Mesendoderm (in vitro differentiated cells): Measurements from ENCODE around the gene PITPNC1.
A peak's percentile ranks its signal among the peaks of the same experiment; 100 is the strongest.

ENCODE experiments used
- DNase-seq: peaks from one replicate; pipeline ENCODE4 v3.0.0; 2013
- H2AK5ac ChIP-seq: 2 replicates; pipeline ENCODE4 v1.6.1; 2013; ENCODE audit warnings: low read length, inconsistent platforms
- H2BK120ac ChIP-seq: 2 replicates; pipeline ENCODE4 v1.6.1; 2013; ENCODE audit warnings: low read depth, mild to moderate bottlenecking, low read length, moderate library complexity, mixed read lengths
- H2BK15ac ChIP-seq: replicated peaks from 2 replicates; pipeline ENCODE4 v1.6.1; 2013; ENCODE audit warnings: low read depth, mild to moderate bottlenecking, moderate library complexity
- H2BK5ac ChIP-seq: 2 replicates; pipeline ENCODE4 v1.6.1; 2013; ENCODE audit warnings: low read length, inconsistent platforms
- H3K18ac ChIP-seq: 2 replicates; pipeline ENCODE4 v1.6.1; 2013; ENCODE audit warnings: mild to moderate bottlenecking, low read length, mixed read lengths
- H3K23ac ChIP-seq: one replicate; pipeline ENCODE4 v1.6.1; 2013; ENCODE audit warnings: low read length
- H3K27ac ChIP-seq: 2 replicates; pipeline ENCODE4 v1.5.1; 2013; ENCODE audit warnings: low read depth, mild to moderate bottlenecking, inconsistent platforms, low read length, moderate library complexity
- H3K27me3 ChIP-seq: 2 replicates; pipeline ENCODE4 v1.6.1; 2013; ENCODE audit warnings: low read length, control low read depth, mild to moderate bottlenecking, inconsistent platforms; ENCODE audit not compliant: insufficient read depth, poor library complexity
- H3K36me3 ChIP-seq: 2 replicates; pipeline ENCODE4 v1.6.1; 2013; ENCODE audit warnings: low read length, inconsistent platforms; ENCODE audit not compliant: control insufficient read depth, insufficient read depth
- H3K4ac ChIP-seq: one replicate; pipeline ENCODE4 v1.6.1; 2013; ENCODE audit warnings: low read depth, mild to moderate bottlenecking, low read length, moderate library complexity
- H3K4me1 ChIP-seq: 2 replicates; pipeline ENCODE4 v1.6.1; 2013; ENCODE audit warnings: low read depth, low read length, inconsistent platforms; ENCODE audit not compliant: control insufficient read depth
- H3K4me2 ChIP-seq: 2 replicates; pipeline ENCODE4 v1.6.1; 2013; ENCODE audit warnings: low read length
- H3K4me3 ChIP-seq: 2 replicates; pipeline ENCODE4 v1.5.1; 2013; ENCODE audit warnings: mild to moderate bottlenecking, low read length
- H3K56ac ChIP-seq: one replicate; pipeline ENCODE4 v1.6.1; 2013; ENCODE audit warnings: low read length
- H3K79me1 ChIP-seq: 2 replicates; pipeline ENCODE4 v1.6.1; 2013; ENCODE audit warnings: low read length, inconsistent platforms
- H3K79me2 ChIP-seq: 2 replicates; pipeline ENCODE4 v1.6.1; 2013; ENCODE audit warnings: mild to moderate bottlenecking, low read length; ENCODE audit not compliant: control insufficient read depth, insufficient read depth
- H3K9ac ChIP-seq: 2 replicates; pipeline ENCODE4 v1.6.1; 2013; ENCODE audit warnings: low read length, inconsistent platforms
- H4K5ac ChIP-seq: one replicate; pipeline ENCODE4 v1.6.1; 2013; ENCODE audit warnings: low read length
- H4K8ac ChIP-seq: one replicate; pipeline ENCODE4 v1.6.1; 2013; ENCODE audit warnings: low read depth, mild to moderate bottlenecking, control low read depth, low read length, moderate library complexity
- WGBS: extraction: QIAGEN DNeasy Blood & Tissue Kit; methylation state at CpG from one replicate; pipeline ENCODE4 v1.1.7; 2013; ENCODE audit warnings: low lambda C conversion rate, missing lambda C conversion rate; ENCODE audit not compliant: insufficient coverage; ENCODE audit errors: extremely low coverage; 5-methylcytosine and 5-hydroxymethylcytosine counted together

PITPNC1 gene

DNA sequence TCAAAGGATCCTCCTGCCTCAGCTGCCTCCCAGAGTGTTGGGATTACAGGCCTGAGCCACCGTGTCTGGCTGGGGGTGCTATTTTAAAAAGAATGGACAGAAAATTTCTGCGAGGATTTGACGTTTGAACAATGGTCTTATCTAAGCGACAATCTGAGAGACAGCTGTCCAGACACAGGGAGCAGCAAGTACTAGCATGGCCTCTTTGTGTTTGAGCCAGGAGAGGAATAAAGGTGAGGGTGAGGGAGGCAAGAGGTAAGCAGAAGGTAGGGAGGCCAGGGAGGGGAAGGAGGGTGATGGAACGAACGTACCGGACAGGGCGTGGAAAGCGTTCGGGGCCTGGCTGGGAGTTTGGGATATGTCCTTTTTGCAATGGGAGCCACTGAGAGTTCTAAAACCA lies 59.2 kb downstream of the PITPNC1 start:
- no peak overlapping the region for H3K9ac ChIP-seq
- no peak overlapping the region for H3K4me3 ChIP-seq
- no peak overlapping the region for H2BK5ac ChIP-seq
- DNase-seq: no peak
- H2BK120ac ChIP-seq: no peak overlapping the region
- no peak overlapping the region for H2AK5ac ChIP-seq
- no peak overlapping the region for H3K4me2 ChIP-seq
- no peak overlapping the region for H2BK15ac ChIP-seq
- peaks cover 9% of the 10 kb centered on the region for H3K79me1 ChIP-seq
- no peak overlapping the region for H3K27ac ChIP-seq
- no peak overlapping the region for H4K5ac ChIP-seq
- no peak overlapping the region for H3K4ac ChIP-seq
- no peaks in the 10 kb centered on the region for H3K36me3 ChIP-seq
- H3K56ac ChIP-seq: no peak overlapping the region
- no peaks in the 10 kb centered on the region for H3K27me3 ChIP-seq
- H3K4me1 ChIP-seq: no peaks in the 10 kb centered on the region
- peaks cover 10% of the 10 kb centered on the region for H3K79me2 ChIP-seq
- no CpG with 5 or more reads among the region's 10 CpGs for WGBS
- H3K18ac ChIP-seq: no peak overlapping the region
- no peak overlapping the region for H4K8ac ChIP-seq
- no peak overlapping the region for H3K23ac ChIP-seq

DNA sequence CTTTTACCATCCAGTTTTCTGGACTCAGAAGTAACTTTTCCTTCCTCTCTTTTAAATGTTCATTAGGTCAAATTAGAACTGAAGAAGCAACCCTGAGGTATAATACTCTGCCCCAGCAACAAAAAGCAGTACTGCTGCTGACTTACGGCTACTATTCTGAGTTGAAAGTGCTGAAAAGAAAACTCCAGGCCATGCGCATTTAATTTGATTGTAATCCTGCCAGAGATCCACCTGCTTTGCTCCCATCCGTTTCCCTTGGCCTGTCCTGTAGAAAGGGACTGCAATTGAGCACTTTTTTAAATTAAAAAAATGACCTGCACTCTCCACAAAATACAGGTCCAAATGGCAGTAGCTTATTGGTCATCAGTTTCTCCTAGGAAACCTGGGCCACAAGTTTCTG lies 61.6 kb downstream of the PITPNC1 start:
- H2BK120ac ChIP-seq: no peak overlapping the region
- H4K5ac ChIP-seq: no peak overlapping the region
- H3K79me1 ChIP-seq: peaks cover 6% of the 10 kb centered on the region
- peak; percentile 22 for DNase-seq
- peaks cover 14% of the 10 kb centered on the region for H3K79me2 ChIP-seq
- H2BK15ac ChIP-seq: no peak overlapping the region
- no peak overlapping the region for H4K8ac ChIP-seq
- no peak overlapping the region for H3K23ac ChIP-seq
- H3K36me3 ChIP-seq: no peaks in the 10 kb centered on the region
- H3K4ac ChIP-seq: no peak overlapping the region
- H3K4me1 ChIP-seq: peaks cover 3% of the 10 kb centered on the region
- no peak overlapping the region for H2BK5ac ChIP-seq
- H3K4me2 ChIP-seq: no peak overlapping the region
- H2AK5ac ChIP-seq: no peak overlapping the region
- no peaks in the 10 kb centered on the region for H3K27me3 ChIP-seq
- H3K9ac ChIP-seq: no peak overlapping the region
- no peak overlapping the region for H3K18ac ChIP-seq
- H3K56ac ChIP-seq: no peak overlapping the region
- H3K4me3 ChIP-seq: no peak overlapping the region
- no CpG with 5 or more reads among the region's 3 CpGs for WGBS
- no peak overlapping the region for H3K27ac ChIP-seq

DNA sequence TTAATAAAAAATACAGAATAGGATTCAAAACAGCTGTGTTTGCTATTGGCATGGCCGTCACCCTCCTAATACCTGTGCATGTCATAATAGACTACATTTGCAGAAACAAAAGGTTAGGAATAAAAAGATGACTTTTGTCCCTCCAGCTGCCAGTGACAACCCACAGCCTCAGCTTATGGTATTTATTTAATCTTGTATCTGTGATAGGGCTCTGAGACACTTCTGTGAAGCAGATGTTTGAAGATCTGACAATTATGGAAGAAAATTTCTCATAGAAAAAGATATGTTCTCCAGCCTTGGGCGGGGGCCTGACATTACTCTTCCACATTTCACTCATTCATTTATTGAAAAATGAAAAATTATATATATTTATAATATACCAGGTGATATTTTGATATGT lies 62.2 kb downstream of the PITPNC1 start:
- Histone ChIP-seq H3K27ac (no peak overlapping the region), H3K4me1 (peaks cover 3% of the 10 kb centered on the region), H2BK5ac (no peak overlapping the region), H2BK120ac (no peak overlapping the region), H3K18ac (no peak overlapping the region), H3K79me2 (peaks cover 12% of the 10 kb centered on the region), H3K27me3 (no peaks in the 10 kb centered on the region), H3K9ac (no peak overlapping the region), H3K4me2 (no peak overlapping the region), H2BK15ac (no peak overlapping the region), H3K36me3 (no peaks in the 10 kb centered on the region), H3K4me3 (no peak overlapping the region), H3K23ac (no peak overlapping the region), H4K5ac (no peak overlapping the region), H2AK5ac (no peak overlapping the region), H3K56ac (no peak overlapping the region), H3K79me1 (peaks cover 6% of the 10 kb centered on the region), H4K8ac (no peak overlapping the region), H3K4ac (no peak overlapping the region)
- DNase-seq: no peak
- WGBS: no CpG with 5 or more reads among the region's 2 CpGs

- H3K18ac ChIP-seq: no peak overlapping the region
- no peak overlapping the region for H3K4me2 ChIP-seq
- no peak overlapping the region for H3K4ac ChIP-seq
- H3K27me3 ChIP-seq: no peaks in the 10 kb centered on the region
- H3K79me1 ChIP-seq: peaks cover 4% of the 10 kb centered on the region
- no peak overlapping the region for H2BK15ac ChIP-seq
- no peak overlapping the region for H3K56ac ChIP-seq
- no peak overlapping the region for H2AK5ac ChIP-seq
- H3K36me3 ChIP-seq: no peaks in the 10 kb centered on the region
- H2BK5ac ChIP-seq: no peak overlapping the region
- no peak overlapping the region for H4K5ac ChIP-seq
- H3K4me3 ChIP-seq: no peak overlapping the region
- H4K8ac ChIP-seq: no peak overlapping the region
- DNase-seq: no peak
- H3K9ac ChIP-seq: no peak overlapping the region
- no peak overlapping the region for H3K23ac ChIP-seq
- peaks cover 9% of the 10 kb centered on the region for H3K79me2 ChIP-seq
- no CpG with 5 or more reads among the region's 7 CpGs for WGBS
- no peak overlapping the region for H2BK120ac ChIP-seq
- H3K27ac ChIP-seq: no peak overlapping the region
- peaks cover 3% of the 10 kb centered on the region for H3K4me1 ChIP-seq
Measured at GRCh38 chr17:67440277-67441051, 63.4 kb downstream of the PITPNC1 start.

GRCh38 chr17:67441052-67441895 lies 64.2 kb downstream of the PITPNC1 start:
- Histone ChIP-seq H3K79me1 (peaks cover 6% of the 10 kb centered on the region), H3K27ac (no peak overlapping the region), H3K9ac (no peak overlapping the region), H3K4ac (no peak overlapping the region), H3K4me1 (peaks cover 3% of the 10 kb centered on the region), H4K8ac (no peak overlapping the region), H3K36me3 (no peaks in the 10 kb centered on the region), H4K5ac (no peak overlapping the region), H3K23ac (no peak overlapping the region), H3K4me2 (no peak overlapping the region), H3K27me3 (no peaks in the 10 kb centered on the region), H3K4me3 (no peak overlapping the region), H2BK5ac (no peak overlapping the region), H3K18ac (no peak overlapping the region), H3K79me2 (peaks cover 10% of the 10 kb centered on the region), H3K56ac (no peak overlapping the region), H2AK5ac (no peak overlapping the region), H2BK15ac (no peak overlapping the region), H2BK120ac (no peak overlapping the region)
- DNase-seq: peak; percentile 46
- WGBS: no CpG with 5 or more reads among the region's 19 CpGs
